ENCODE measurements around the gene FBXO21.

GRCh38 chr12:117158096-117158495 is 32.2 kb downstream of the FBXO21 start:
- TF ChIP-seq EZH2phosphoT487 (IDR thresholded peaks at IDR 0.05; ENCODE audit: insufficient read depth, low read depth) (no peak), EZH2 (IDR thresholded peaks at IDR 0.05; ENCODE audit: insufficient read depth, poor library complexity, severe bottlenecking) (no peak)
